Activated CD8-positive, alpha-beta memory T cell treated with anti-CD3 and anti-CD28 coated beads, Interleukin-2, amount 50 U/mL, for 1 hour (primary cell): Measurements from ENCODE around the gene SORCS2.

Experiments used
- DNase-seq: peaks from one replicate; pipeline ENCODE4 v3.0.0-alpha.2; 2020; ENCODE audit errors: extremely low read depth

The SORCS2 gene

GRCh38 chr4:7303561-7303960 is 111.2 kb downstream of the SORCS2 start:
- DNase-seq, result no peak

DNA sequence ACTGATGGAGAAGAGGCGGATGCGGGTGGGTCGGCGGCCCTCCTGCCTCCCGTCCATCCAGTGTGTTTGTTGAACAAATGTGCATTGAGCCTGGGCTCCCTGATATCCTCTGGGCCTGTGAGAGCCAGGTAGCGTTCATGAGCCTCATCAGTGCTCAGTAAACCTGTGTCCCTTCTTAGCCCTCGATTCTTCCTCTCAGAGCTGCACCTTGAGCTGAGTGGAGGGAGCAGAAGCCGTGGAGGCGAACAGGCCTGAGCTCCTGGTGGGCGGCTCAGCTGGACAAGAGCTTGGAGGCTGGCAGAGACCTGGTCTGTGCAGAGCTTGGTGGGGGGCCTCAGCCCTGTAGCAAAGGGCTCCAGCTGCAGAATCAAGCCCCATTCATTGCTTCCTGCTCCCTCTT is 112.1 kb downstream of the SORCS2 start:
- DNase-seq, result no peak

GRCh38 chr4:7306021-7306965 is 114.0 kb downstream of the SORCS2 start:
- no peak for DNase-seq

- DNase-seq, result no peak
These were observed 114.6 kb downstream of the SORCS2 start for GRCh38 chr4:7306986-7307385.

- DNase-seq, result no peak
These were observed 115.2 kb downstream of the SORCS2 start for GRCh38 chr4:7307394-7308099.

GRCh38 chr4:7309181-7309580 is 116.8 kb downstream of the SORCS2 start:
- no peak for DNase-seq

- DNase-seq, result no peak
These were observed 117.5 kb downstream of the SORCS2 start for GRCh38 chr4:7309636-7310390.

DNA sequence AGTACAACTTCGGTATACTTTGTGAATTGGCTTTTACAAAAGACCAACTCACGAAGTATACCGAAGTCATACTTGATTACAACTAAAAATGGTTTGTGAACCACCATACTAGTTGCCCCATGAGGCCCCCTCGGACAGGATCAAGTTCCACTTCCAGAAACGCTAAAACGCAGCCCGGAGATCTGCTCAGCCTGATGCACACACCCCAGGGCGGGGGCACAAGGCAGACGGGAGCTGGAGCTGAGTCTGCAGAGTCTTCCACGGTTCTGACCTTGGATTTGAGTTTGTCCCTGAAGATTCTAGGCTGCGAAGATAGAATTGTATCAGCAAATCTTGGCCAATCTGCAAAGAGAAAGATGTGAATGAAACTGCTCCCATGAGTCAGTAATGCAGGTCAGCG is 118.1 kb downstream of the SORCS2 start:
- DNase-seq, result no peak

GRCh38 chr4:7311205-7311604 is 118.9 kb downstream of the SORCS2 start:
- no peak for DNase-seq

DNA sequence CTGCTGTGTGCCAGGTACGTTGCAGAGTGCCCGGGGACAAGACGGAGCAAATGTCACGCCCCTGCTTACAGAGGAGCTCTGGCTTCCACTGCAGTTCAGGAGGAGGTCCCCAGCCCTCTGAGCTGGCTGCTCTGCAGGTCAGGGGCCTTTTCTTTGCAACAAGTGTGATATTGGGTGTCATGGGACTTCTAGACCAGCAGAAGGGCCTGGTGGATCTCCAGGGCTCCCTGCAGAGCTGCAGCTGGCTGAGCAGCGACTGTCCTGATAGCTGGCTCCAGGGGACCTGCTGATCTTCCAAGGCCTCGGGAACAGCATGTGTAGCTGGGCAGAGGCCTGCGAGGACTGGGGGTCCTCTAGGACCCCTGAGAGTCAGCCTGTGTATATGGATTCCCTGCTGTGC is 120.4 kb downstream of the SORCS2 start:
- no peak for DNase-seq

GRCh38 chr4:7313347-7313811 is 121.0 kb downstream of the SORCS2 start:
- no peak for DNase-seq

- no peak for DNase-seq
These were observed 121.7 kb downstream of the SORCS2 start for GRCh38 chr4:7313991-7314390.

DNA sequence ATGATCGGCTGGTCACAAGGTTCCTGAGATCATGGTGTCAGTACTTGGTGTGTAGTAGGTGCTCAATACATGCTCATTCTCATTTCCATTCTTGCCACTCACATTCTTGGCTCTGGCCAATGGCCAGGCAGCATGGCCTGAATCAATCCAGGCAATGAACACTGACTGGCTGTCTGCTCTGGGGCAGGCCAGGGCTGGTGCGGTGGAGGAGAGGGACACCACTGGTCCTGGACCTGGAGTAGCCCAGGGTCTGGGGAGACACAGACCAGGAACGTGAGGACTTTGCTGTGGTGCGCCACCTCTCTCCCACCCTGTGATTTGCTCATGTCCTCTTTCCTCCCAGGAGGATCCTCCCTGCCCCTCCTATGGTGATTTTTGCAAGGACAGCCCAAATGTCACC is 122.9 kb downstream of the SORCS2 start:
- DNase-seq, result no peak

GRCh38 chr4:7315935-7316334 is 123.6 kb downstream of the SORCS2 start:
- no peak for DNase-seq

GRCh38 chr4:7319024-7319423 is 126.7 kb downstream of the SORCS2 start:
- no peak for DNase-seq

DNA sequence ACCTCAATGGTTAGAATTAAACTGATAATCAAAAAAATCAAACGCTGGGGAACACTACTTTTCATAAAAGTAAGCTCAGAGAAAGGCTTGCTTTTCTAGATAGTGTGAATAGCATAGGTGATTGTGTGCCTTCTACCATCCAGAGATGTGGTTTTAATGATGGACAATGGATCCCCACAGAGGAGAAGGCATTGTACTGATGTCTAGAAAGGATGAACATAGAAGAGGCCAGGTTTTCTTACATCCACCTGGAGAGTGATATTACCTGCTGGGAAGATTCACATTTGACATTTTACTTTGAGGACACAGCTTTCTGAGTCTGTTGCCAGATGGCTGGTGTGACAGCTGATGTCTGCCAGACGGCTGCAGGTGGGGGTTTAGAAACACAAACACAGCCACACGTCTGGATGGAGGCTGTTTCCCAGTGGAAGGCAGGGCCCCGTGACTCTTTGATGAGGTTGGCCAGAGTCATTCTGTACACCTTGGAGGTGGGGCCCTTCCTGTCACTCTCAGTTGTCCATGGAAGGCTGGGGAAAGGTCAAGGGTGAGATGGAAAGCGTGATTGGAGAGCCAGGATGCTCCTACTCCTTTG is 128.0 kb downstream of the SORCS2 start:
- no peak for DNase-seq

GRCh38 chr4:7322166-7322991 is 130.0 kb downstream of the SORCS2 start:
- DNase-seq, result no peak

GRCh38 chr4:7323461-7323871 is 131.1 kb downstream of the SORCS2 start:
- DNase-seq, result no peak

DNA sequence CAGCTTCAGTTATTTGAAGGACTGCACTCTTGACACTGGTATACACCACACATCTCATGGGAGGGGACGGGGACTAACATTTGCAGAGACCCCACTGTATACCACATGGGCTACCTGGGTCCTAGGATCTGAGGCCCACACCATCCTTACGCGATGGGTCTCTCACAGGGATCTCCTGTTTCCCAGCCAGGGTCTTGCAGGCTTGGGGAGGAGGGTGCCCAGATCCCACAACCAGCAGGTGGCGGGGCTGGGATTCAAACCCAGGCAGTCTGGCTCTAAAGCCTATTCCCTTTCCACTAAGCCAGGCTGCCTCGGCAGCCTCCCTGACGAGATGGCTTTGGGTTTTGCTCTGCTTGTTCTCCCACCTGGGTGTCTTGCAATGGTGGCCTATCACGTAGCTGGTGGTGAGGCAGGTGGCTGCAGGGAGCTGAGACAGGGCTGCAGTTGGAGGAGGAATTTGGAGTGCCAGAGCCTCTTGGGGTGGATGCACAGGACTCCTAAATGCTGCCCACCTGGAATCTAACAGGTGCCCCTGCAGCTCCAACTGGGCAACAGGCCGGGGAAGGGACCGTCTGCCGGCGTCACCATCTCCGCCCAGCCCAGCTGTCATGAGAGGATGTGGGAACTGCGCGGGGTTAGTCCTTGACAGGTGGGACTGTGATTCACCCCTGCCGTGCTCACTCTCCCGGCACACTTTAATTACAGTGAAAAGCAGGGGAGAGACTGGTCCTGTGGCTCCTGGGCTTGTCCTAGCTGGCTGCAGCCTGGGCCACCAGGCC is 131.7 kb downstream of the SORCS2 start:
- no peak for DNase-seq

DNA sequence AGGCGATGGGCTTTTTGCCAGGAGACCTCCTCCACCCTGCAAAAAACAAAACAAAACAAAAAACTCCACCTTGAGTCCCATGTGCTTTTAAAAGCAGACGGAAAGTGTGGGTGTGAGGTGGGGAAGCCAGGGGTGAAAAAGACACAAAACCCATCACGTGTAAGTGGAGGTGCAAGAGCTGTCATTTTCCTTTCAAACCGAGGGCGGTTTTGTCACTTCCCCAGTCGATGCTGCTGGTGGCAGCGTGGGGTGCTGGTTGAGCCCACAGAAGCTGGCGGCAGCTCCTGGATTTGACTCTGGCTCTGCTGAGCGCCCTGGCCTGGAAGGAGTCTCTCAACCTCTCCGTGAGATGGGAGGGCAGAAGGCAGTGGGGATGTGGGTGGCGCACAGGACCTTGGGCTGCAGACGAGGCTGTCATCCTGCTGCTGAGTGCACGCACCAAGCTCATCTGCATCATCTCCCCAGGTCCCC is 132.3 kb downstream of the SORCS2 start:
- DNase-seq, result no peak
